WTC11 (cell line): ENCODE results near the gene DTNB. TPM values are rescaled to one million over a fixed set of nuclear protein-coding genes. Genes with fewer than 3 reads are reported as not detected.

Source experiments
- ATAC-seq: fragments of 200-7000 bp; cut with Tn5 transposase; 2 replicates; pipeline ENCODE4 v1.10.0; 2021; ENCODE audit warnings: mild to moderate bottlenecking, moderate library complexity
- CTCF ChIA-PET: fragments of 300-600 bp; sonication (Branson Sonifier 250); formaldehyde crosslinking; loops from one replicate; lab custom pipeline; 2021; ENCODE audit warnings: antibody characterized with exemption; lab: Charles Lee
- POLR2A ChIA-PET: fragments of 350-600 bp; sonication (Branson Sonifier 250); formaldehyde crosslinking; loops from one replicate; lab custom pipeline; 2021; ENCODE audit warnings: antibody characterized with exemption; lab: Charles Lee
- DNase-seq: peaks from one replicate; pipeline ENCODE4 v3.0.0; 2021; ENCODE audit warnings: low spot score
- H3K27ac Mint-ChIP-seq: 2 replicates; pipeline ENCODE4 v1.8.0; 2021; ENCODE audit warnings: mixed read lengths
- H3K27me3 Mint-ChIP-seq: 2 replicates; pipeline ENCODE4 v1.8.0; 2021; ENCODE audit warnings: low read depth, mild to moderate bottlenecking, moderate library complexity, mixed read lengths
- H3K36me3 Mint-ChIP-seq: 2 replicates; pipeline ENCODE4 v1.8.0; 2021; ENCODE audit warnings: mixed read lengths
- H3K4me1 Mint-ChIP-seq: 2 replicates; pipeline ENCODE4 v1.8.0; 2022; ENCODE audit warnings: mixed read lengths
- H3K4me3 Mint-ChIP-seq: 2 replicates; pipeline ENCODE4 v1.8.0; 2021; ENCODE audit warnings: mild to moderate bottlenecking, moderate library complexity, mixed read lengths
- H3K9me3 Mint-ChIP-seq: 2 replicates; pipeline ENCODE4 v1.8.0; 2021; ENCODE audit warnings: mixed read lengths
- EMX1 ChIP-seq: fragments of 250-450 bp; sonication (Bioruptor Pico); IDR thresholded peaks from 2 replicates; pipeline ENCODE4 v1.8.0; 2021; ENCODE audit warnings: mild to moderate bottlenecking
- GTF2I ChIP-seq: fragments of 250-450 bp; sonication (Bioruptor Pico); conservative IDR thresholded peaks from 2 replicates; pipeline ENCODE4 v1.4.0; 2021; ENCODE audit warnings: mild to moderate bottlenecking
- HMGA2 ChIP-seq: fragments of 250-450 bp; sonication (Bioruptor Pico); IDR thresholded peaks from 2 replicates; pipeline ENCODE4 v1.4.0; 2021; ENCODE audit warnings: mild to moderate bottlenecking, moderate library complexity
- MYBL2 ChIP-seq: sonication (generic); formaldehyde crosslinking; IDR thresholded peaks from 2 replicates; pipeline ENCODE4 v1.8.1; 2023; ENCODE audit warnings: mild to moderate bottlenecking, moderate library complexity, missing genetic modification reagents
- RORB ChIP-seq: fragments of 250-450 bp; sonication (Bioruptor Pico); IDR thresholded peaks from 2 replicates; pipeline ENCODE4 v1.9.0; 2021; ENCODE audit warnings: mild to moderate bottlenecking
- ZNF121 ChIP-seq: sonication (generic); formaldehyde crosslinking; IDR thresholded peaks from 2 replicates; pipeline ENCODE4 v1.8.0; 2023; ENCODE audit warnings: missing genetic modification reagents
- ZNF423 ChIP-seq: fragments of 250-450 bp; sonication (Bioruptor Pico); IDR thresholded peaks from 2 replicates; pipeline ENCODE4 v2.1.2; 2022; ENCODE audit warnings: mild to moderate bottlenecking, moderate library complexity
- total RNA-seq: library from RNA; stranded (reverse); gene quantifications from 3 replicates; pipeline ENCODE4 v1.2.3, GENCODE V29; 2021
- TF ChIP-seq, protein P1 (sequence below): fragments of 250-450 bp; sonication (Bioruptor Pico); IDR thresholded peaks from 2 replicates; pipeline ENCODE4 v1.9.0; 2021; ENCODE audit warnings: mild to moderate bottlenecking
- TF ChIP-seq, protein P2 (sequence below): sonication (generic); formaldehyde crosslinking; IDR thresholded peaks from 2 replicates; pipeline ENCODE4 v1.8.1; 2022; ENCODE audit warnings: mild to moderate bottlenecking, moderate library complexity, missing genetic modification reagents
- TF ChIP-seq, protein P3 (sequence below): sonication (generic); formaldehyde crosslinking; IDR thresholded peaks from 2 replicates; pipeline ENCODE4 v1.8.1; 2023; ENCODE audit warnings: mild to moderate bottlenecking, missing genetic modification reagents
- TF ChIP-seq, protein P4 (sequence below): fragments of 250-450 bp; sonication (Bioruptor Pico); conservative IDR thresholded peaks from 2 replicates; pipeline ENCODE4 v1.9.0; 2021; ENCODE audit warnings: mild to moderate bottlenecking
- TF ChIP-seq, protein P5 (sequence below): sonication (generic); formaldehyde crosslinking; IDR thresholded peaks from 2 replicates; pipeline ENCODE4 v1.8.0; 2023; ENCODE audit warnings: missing genetic modification reagents, mild to moderate bottlenecking, borderline replicate concordance
- TF ChIP-seq, protein P6 (sequence below): sonication (generic); formaldehyde crosslinking; IDR thresholded peaks from 2 replicates; pipeline ENCODE4 v1.8.1; 2022; ENCODE audit warnings: low read depth, missing genetic modification reagents, borderline replicate concordance
- TF ChIP-seq, protein P7 (sequence below): sonication (generic); formaldehyde crosslinking; conservative IDR thresholded peaks from 2 replicates; pipeline ENCODE4 v1.8.1; 2023; ENCODE audit warnings: mild to moderate bottlenecking, low read depth, missing genetic modification reagents, moderate library complexity
- TF ChIP-seq, protein P8 (sequence below): sonication (generic); formaldehyde crosslinking; IDR thresholded peaks from 2 replicates; pipeline ENCODE4 v1.8.1; 2022; ENCODE audit warnings: missing genetic modification reagents, borderline replicate concordance

DTNB gene
- total RNA-seq, 1 experiment from 2014 or later, result 39.9 TPM

DNA sequence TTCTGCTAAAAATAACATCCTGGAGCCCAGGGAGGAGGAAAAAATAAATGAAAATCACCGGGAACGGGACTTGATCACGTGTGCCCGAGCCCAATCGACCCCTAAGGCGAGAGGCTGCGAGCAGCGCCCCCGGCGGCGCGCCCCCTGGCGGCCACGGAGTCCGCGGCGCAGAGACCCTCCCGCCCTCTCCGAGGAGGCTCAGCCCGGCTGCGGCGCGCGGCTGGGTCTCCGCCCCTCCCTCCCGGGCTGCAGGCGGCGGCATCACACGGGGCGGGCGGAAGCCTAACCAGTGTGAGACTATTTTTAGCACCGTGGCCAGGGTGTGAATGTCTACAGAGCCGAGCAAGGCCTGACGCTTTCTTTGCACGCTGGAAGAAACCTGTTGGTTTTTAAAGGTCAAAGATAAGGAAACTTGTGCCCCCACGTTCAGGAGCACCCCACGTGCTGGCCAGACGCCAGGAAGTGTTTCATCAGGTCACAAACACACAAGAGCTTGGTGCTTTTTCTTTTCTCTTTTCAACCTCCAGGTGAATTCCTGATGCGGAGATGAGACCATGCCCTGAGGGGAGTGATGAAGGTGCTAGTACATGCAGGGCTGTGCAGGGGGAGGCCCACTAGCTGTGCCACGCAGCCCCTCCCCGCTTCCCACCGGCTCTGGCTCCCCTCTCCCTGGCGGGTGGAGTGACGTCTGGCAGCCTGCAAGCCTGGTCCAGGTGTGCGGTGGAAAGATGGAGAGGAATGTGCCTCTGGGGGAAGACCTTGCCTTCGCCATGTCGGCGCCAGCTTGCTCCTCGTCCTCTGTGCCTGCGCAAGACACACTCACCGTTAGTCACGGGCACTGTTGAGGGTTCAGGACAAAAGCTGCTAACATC is 296.4 kb downstream of the DTNB start:
- peaks cover 22% of the 10 kb centered on the region for H3K36me3 Mint-ChIP-seq
- ATAC-seq (peak; percentile 95), DNase-seq (peak; percentile 92)
- H3K4me3 Mint-ChIP-seq, result peak overlapping the region; percentile 52
- peak overlapping the region; percentile 48; the same call in 1 of the 2 replicates for H3K27ac Mint-ChIP-seq
- peaks cover 26% of the 10 kb centered on the region for H3K27me3 Mint-ChIP-seq
- ChIA-PET POLR2A (interaction anchor here (0.6 kb wide), 3 partner anchors 37 to 336 kb away, joined by 3 to 10 read pairs (median 9); no protein-coding TSS in a partner anchor), CTCF (interaction anchor here (0.6 to 3.4 kb wide), 21 partner anchors 9 to 288 kb away, joined by 3 to 75 read pairs (median 5); partner anchors contain the start of gene DNMT3A)
- peaks cover 16% of the 10 kb centered on the region for H3K9me3 Mint-ChIP-seq
- H3K4me1 Mint-ChIP-seq, result peaks cover 16% of the 10 kb centered on the region
- TF ChIP-seq, protein P1, sequence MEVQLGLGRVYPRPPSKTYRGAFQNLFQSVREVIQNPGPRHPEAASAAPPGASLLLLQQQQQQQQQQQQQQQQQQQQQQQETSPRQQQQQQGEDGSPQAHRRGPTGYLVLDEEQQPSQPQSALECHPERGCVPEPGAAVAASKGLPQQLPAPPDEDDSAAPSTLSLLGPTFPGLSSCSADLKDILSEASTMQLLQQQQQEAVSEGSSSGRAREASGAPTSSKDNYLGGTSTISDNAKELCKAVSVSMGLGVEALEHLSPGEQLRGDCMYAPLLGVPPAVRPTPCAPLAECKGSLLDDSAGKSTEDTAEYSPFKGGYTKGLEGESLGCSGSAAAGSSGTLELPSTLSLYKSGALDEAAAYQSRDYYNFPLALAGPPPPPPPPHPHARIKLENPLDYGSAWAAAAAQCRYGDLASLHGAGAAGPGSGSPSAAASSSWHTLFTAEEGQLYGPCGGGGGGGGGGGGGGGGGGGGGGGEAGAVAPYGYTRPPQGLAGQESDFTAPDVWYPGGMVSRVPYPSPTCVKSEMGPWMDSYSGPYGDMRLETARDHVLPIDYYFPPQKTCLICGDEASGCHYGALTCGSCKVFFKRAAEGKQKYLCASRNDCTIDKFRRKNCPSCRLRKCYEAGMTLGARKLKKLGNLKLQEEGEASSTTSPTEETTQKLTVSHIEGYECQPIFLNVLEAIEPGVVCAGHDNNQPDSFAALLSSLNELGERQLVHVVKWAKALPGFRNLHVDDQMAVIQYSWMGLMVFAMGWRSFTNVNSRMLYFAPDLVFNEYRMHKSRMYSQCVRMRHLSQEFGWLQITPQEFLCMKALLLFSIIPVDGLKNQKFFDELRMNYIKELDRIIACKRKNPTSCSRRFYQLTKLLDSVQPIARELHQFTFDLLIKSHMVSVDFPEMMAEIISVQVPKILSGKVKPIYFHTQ, result no peak
- TF ChIP-seq, protein P2, sequence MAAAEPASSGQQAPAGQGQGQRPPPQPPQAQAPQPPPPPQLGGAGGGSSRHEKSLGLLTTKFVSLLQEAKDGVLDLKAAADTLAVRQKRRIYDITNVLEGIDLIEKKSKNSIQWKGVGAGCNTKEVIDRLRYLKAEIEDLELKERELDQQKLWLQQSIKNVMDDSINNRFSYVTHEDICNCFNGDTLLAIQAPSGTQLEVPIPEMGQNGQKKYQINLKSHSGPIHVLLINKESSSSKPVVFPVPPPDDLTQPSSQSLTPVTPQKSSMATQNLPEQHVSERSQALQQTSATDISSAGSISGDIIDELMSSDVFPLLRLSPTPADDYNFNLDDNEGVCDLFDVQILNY (CRISPR knock-in tag), result peak; percentile 95
- 0 out of 2 replicates have a peak, but pooled peaks have one; percentile 61 for TF ChIP-seq MYBL2 (CRISPR knock-in tag)
- TF ChIP-seq, protein P3, sequence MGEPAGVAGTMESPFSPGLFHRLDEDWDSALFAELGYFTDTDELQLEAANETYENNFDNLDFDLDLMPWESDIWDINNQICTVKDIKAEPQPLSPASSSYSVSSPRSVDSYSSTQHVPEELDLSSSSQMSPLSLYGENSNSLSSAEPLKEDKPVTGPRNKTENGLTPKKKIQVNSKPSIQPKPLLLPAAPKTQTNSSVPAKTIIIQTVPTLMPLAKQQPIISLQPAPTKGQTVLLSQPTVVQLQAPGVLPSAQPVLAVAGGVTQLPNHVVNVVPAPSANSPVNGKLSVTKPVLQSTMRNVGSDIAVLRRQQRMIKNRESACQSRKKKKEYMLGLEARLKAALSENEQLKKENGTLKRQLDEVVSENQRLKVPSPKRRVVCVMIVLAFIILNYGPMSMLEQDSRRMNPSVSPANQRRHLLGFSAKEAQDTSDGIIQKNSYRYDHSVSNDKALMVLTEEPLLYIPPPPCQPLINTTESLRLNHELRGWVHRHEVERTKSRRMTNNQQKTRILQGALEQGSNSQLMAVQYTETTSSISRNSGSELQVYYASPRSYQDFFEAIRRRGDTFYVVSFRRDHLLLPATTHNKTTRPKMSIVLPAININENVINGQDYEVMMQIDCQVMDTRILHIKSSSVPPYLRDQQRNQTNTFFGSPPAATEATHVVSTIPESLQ (CRISPR knock-in tag), result no peak
- no peak for TF ChIP-seq EMX1 (CRISPR knock-in tag)
- no peak for TF ChIP-seq ZNF121
- TF ChIP-seq, protein P4, sequence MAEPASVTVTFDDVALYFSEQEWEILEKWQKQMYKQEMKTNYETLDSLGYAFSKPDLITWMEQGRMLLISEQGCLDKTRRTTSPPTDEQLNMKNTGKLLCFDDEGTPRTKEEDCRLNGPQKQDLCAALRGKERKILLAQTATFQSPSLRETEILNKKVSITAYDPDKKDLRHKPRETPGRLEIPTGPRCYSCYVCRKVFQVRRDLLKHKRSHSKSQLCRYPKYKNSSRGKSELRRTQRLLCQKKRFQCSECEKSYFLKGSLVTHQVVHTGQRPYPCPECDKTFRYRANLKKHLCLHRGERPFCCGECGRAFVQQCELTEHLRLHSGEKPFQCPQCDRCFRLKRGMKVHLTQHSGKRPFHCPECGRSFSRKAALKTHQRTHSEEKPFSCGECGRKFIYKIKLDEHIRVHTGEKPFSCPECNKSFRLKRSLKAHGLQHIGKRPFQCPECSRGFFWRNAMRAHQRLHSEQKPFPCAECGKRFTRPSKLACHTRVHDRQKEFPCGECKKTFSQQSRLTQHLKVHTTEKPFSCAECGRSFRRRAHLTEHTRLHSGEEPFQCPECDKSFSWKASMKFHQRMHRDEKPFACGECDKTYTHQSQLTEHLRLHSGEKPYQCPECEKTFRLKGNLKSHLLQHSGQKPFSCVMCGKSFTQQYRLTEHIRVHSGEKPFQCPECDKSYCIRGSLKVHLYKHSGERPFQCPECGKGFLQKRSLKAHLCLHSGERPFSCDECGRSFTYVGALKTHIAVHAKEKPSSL (CRISPR knock-in tag), result no peak
- TF ChIP-seq HMGA2, result no peak
- TF ChIP-seq, protein P5, sequence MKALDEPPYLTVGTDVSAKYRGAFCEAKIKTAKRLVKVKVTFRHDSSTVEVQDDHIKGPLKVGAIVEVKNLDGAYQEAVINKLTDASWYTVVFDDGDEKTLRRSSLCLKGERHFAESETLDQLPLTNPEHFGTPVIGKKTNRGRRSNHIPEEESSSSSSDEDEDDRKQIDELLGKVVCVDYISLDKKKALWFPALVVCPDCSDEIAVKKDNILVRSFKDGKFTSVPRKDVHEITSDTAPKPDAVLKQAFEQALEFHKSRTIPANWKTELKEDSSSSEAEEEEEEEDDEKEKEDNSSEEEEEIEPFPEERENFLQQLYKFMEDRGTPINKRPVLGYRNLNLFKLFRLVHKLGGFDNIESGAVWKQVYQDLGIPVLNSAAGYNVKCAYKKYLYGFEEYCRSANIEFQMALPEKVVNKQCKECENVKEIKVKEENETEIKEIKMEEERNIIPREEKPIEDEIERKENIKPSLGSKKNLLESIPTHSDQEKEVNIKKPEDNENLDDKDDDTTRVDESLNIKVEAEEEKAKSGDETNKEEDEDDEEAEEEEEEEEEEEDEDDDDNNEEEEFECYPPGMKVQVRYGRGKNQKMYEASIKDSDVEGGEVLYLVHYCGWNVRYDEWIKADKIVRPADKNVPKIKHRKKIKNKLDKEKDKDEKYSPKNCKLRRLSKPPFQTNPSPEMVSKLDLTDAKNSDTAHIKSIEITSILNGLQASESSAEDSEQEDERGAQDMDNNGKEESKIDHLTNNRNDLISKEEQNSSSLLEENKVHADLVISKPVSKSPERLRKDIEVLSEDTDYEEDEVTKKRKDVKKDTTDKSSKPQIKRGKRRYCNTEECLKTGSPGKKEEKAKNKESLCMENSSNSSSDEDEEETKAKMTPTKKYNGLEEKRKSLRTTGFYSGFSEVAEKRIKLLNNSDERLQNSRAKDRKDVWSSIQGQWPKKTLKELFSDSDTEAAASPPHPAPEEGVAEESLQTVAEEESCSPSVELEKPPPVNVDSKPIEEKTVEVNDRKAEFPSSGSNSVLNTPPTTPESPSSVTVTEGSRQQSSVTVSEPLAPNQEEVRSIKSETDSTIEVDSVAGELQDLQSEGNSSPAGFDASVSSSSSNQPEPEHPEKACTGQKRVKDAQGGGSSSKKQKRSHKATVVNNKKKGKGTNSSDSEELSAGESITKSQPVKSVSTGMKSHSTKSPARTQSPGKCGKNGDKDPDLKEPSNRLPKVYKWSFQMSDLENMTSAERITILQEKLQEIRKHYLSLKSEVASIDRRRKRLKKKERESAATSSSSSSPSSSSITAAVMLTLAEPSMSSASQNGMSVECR, result 0 out of 2 replicates have a peak, but pooled peaks have one; percentile 53
- TF ChIP-seq ZNF423 (CRISPR knock-in tag), result 0 out of 2 replicates have a peak, but pooled peaks have one; percentile 9
- no peak for TF ChIP-seq GTF2I
- no peak for TF ChIP-seq RORB (CRISPR knock-in tag)
- TF ChIP-seq, protein P6, sequence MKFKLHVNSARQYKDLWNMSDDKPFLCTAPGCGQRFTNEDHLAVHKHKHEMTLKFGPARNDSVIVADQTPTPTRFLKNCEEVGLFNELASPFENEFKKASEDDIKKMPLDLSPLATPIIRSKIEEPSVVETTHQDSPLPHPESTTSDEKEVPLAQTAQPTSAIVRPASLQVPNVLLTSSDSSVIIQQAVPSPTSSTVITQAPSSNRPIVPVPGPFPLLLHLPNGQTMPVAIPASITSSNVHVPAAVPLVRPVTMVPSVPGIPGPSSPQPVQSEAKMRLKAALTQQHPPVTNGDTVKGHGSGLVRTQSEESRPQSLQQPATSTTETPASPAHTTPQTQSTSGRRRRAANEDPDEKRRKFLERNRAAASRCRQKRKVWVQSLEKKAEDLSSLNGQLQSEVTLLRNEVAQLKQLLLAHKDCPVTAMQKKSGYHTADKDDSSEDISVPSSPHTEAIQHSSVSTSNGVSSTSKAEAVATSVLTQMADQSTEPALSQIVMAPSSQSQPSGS (CRISPR knock-in tag), result no peak
- TF ChIP-seq, protein P7, sequence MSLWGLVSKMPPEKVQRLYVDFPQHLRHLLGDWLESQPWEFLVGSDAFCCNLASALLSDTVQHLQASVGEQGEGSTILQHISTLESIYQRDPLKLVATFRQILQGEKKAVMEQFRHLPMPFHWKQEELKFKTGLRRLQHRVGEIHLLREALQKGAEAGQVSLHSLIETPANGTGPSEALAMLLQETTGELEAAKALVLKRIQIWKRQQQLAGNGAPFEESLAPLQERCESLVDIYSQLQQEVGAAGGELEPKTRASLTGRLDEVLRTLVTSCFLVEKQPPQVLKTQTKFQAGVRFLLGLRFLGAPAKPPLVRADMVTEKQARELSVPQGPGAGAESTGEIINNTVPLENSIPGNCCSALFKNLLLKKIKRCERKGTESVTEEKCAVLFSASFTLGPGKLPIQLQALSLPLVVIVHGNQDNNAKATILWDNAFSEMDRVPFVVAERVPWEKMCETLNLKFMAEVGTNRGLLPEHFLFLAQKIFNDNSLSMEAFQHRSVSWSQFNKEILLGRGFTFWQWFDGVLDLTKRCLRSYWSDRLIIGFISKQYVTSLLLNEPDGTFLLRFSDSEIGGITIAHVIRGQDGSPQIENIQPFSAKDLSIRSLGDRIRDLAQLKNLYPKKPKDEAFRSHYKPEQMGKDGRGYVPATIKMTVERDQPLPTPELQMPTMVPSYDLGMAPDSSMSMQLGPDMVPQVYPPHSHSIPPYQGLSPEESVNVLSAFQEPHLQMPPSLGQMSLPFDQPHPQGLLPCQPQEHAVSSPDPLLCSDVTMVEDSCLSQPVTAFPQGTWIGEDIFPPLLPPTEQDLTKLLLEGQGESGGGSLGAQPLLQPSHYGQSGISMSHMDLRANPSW (CRISPR knock-in tag), result no peak
- TF ChIP-seq, protein P8, sequence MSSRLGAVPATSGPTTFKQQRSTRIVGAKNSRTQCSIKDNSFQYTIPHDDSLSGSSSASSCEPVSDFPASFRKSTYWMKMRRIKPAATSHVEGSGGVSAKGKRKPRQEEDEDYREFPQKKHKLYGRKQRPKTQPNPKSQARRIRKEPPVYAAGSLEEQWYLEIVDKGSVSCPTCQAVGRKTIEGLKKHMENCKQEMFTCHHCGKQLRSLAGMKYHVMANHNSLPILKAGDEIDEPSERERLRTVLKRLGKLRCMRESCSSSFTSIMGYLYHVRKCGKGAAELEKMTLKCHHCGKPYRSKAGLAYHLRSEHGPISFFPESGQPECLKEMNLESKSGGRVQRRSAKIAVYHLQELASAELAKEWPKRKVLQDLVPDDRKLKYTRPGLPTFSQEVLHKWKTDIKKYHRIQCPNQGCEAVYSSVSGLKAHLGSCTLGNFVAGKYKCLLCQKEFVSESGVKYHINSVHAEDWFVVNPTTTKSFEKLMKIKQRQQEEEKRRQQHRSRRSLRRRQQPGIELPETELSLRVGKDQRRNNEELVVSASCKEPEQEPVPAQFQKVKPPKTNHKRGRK (CRISPR knock-in tag), result no peak
